ENCODE results near the gene NCOA3.

DNA sequence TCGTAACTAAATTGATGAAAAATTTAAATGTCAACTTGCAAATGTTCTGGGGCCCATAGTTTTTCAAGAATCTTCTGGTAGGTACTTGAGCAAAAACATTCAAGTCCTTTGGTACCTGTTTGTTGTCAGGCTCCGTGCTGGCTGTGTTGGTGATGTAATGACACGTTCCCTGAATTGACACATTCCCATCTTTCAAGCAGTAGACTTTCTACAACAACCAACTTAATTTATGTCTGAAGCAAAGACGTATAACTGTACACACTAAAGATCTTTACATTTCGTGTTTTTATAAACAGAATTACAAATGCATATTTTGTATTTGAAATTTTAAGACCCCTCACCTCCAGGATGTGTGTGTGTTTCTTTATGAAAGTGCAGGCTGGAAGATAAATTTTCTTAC, 49.5 kb downstream of the NCOA3 start:
- TF ChIP-seq ZZZ3 (IDR thresholded peaks at IDR 0.05; ENCODE audit: control insufficient read depth, insufficient read length, low read depth), result no peak
- TF ChIP-seq POLR2A (IDR thresholded peaks at IDR 0.05; ENCODE audit: low read depth, low read length), result no peak
- TF ChIP-seq SPI1 (IDR thresholded peaks at IDR 0.05; ENCODE audit: borderline replicate concordance, insufficient read depth, low read depth, low read length), result no peak
- TF ChIP-seq STAT3 (IDR thresholded peaks at IDR 0.05; ENCODE audit: low read depth, low read length), result no peak
- TF ChIP-seq USF2 (IDR thresholded peaks at IDR 0.05; ENCODE audit: borderline replicate concordance, low read depth, low read length), result no peak
- TF ChIP-seq, protein P1, sequence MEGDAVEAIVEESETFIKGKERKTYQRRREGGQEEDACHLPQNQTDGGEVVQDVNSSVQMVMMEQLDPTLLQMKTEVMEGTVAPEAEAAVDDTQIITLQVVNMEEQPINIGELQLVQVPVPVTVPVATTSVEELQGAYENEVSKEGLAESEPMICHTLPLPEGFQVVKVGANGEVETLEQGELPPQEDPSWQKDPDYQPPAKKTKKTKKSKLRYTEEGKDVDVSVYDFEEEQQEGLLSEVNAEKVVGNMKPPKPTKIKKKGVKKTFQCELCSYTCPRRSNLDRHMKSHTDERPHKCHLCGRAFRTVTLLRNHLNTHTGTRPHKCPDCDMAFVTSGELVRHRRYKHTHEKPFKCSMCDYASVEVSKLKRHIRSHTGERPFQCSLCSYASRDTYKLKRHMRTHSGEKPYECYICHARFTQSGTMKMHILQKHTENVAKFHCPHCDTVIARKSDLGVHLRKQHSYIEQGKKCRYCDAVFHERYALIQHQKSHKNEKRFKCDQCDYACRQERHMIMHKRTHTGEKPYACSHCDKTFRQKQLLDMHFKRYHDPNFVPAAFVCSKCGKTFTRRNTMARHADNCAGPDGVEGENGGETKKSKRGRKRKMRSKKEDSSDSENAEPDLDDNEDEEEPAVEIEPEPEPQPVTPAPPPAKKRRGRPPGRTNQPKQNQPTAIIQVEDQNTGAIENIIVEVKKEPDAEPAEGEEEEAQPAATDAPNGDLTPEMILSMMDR (IDR thresholded peaks at IDR 0.05 in 2 of 3, conservative IDR thresholded peaks at IDR 0.05 in 1 of 3; ENCODE audit: control insufficient read depth in 2 of 3, extremely low read depth in 1 of 3, insufficient read depth in 1 of 3, low read depth in 3 of 3, low read length in 3 of 3), result no peak
- no peak for TF ChIP-seq POLR2AphosphoS5 (IDR thresholded peaks at IDR 0.05; ENCODE audit: low read length)
- no peak for TF ChIP-seq MAX (IDR thresholded peaks at IDR 0.05; ENCODE audit: low read depth, low read length)
- TF ChIP-seq CHD4 (IDR thresholded peaks at IDR 0.05), result no peak
- TF ChIP-seq EP300 (IDR thresholded peaks at IDR 0.05; ENCODE audit: borderline replicate concordance in 1 of 2, control insufficient read depth in 1 of 2, low read depth in 2 of 2, low read length in 2 of 2), result no peak
- no peak for TF ChIP-seq MTA3 (IDR thresholded peaks at IDR 0.05; ENCODE audit: borderline replicate concordance, low read length)
- no peak for TF ChIP-seq EGR1 (IDR thresholded peaks at IDR 0.05; ENCODE audit: borderline replicate concordance in 1 of 2, low read depth in 2 of 2, low read length in 2 of 2)

All from GM12878 (cell line).